ENCODE measurements around the gene HELZ2.
"Not testable (repeated sequence)": the region's sequence is repeated elsewhere in the genome, so short reads cannot be mapped to it uniquely, and the experiment has no call there.

Gene HELZ2

GRCh38 chr20:63574156-63574828 lies at the start of gene HELZ2:
Gene HELZ2 (minus strand): TSS chr20:63574239. CDS start chr20:63572385, 1,854 bp downstream.
- DNase-seq: peak; percentile 68

GRCh38 chr20:63622732-63623131 lies 48.7 kb upstream of the HELZ2 start:
- no peak for DNase-seq

- DNase-seq: no peak
Observed at GRCh38 chr20:63622096-63622495, 48.1 kb upstream of the HELZ2 start.

DNA sequence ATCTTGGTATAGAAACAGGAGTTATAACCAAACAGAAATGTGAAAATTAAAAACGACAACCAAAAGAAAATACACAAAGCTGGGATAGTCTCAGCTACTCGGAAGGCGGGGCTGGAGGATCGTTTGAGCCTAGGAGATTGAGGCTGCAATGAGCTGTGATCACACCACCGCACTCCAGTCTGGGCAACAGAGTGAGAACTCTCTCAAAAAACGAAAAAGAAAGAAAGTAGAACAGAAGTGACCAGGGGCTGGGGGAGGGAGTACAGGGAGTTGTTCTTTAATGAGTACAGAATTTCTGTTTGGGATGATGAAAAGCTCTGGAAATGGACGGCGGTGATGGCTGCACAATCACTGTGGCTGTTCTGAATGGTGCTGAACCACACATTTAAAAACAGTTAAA lies 47.0 kb upstream of the HELZ2 start:
- no peak for DNase-seq

GRCh38 chr20:63619505-63619904 lies 45.5 kb upstream of the HELZ2 start:
- no peak for DNase-seq

- no peak for DNase-seq
Observed at GRCh38 chr20:63619086-63619485, 45.0 kb upstream of the HELZ2 start.

DNA sequence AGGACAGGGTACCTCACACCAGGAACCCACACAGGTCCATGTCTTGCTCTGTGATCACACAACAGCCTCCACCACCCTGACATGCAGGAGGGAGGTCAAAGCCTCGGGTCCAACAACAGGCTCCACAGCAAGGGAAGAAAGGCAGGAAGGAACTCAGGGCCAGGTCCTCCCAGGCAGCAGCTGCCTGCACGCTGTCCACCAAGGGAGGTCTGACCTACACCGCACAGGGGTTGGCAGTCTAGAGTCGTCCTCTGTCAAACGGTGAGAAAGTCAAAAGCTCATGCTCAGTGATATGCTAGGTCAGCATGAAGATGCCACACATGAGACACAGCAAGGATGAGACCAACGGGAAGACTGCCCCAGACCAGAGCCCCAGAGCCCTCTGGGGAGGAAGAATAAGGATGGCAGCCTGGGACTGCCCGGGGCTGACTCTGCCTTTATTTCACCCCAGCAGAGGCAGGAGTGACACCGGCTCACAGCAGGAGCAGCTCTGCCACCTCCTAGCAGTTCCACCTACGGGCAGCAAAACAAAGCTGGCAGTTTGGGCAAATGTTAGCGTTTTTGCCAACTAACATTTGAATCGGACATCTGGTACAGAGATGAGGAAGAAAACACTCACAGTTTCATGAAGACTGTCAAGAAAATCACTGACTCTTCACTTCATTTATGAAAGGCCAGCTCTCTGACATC lies 44.4 kb upstream of the HELZ2 start:
- no peak for DNase-seq

GRCh38 chr20:63617876-63618265 lies 43.8 kb upstream of the HELZ2 start:
- DNase-seq: no peak

DNA sequence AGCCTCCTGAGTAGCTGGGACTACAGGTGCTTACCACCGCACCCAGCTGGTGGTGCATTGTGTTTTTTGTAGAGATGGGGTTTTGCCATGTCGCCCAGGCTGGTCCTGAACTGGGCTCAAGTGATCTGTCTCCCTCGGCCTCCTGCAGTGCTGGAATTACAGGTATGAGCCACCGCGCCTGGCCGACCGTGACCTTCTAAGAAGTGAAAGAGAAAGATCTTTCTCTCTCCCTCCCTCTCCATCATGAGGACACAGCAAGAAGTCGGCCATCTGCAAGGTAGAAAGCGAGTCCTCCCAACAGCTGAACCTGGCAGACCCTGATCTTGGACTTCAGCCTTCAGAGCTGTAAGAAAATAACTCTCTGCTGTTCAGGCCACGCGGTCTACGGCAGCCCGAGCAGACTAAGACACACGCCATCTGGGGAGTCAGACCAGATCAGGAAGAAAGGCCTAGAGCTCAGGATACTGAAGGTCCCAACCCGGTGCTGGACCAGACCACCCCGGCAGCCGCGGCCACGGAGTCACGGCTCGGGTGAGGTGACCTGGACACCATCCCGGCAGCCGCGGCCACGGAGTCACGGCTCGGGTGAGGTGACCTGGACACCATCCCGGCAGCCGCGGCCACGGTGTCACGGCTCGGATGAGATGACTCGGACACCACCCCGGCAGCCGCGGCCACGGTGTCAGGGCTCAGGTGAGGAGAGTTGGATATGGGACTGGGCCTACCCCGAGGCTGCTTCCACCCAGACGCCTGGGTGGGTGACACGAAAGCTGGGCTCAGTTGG lies 43.2 kb upstream of the HELZ2 start:
- no peak for DNase-seq

GRCh38 chr20:63613863-63614594 lies 40.0 kb upstream of the HELZ2 start:
- DNase-seq: not testable (repeated sequence)

- DNase-seq: no peak
Observed at GRCh38 chr20:63612276-63612931, 38.4 kb upstream of the HELZ2 start.

DNA sequence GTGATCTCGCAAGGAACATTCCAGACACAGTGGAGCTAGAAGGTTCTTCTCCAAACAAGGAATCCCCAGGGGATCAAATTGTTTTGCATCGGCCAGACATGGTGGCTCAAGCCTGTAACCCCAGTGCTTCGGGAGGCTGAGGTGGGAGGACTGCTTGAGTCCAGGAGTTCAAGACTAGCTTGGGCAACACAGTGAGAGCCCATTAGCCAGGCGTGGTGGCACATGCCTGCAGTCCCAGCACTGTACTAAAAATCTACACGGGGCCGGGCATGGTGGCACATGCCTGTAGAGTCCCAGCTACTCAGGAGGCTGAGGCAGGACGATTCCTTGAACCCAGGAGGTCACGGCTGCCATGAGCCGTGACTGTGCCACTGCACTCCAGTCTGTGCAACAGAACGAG lies 37.6 kb upstream of the HELZ2 start:
- no peak for DNase-seq

GRCh38 chr20:63610581-63611435 lies 36.8 kb upstream of the HELZ2 start:
- no peak for DNase-seq

DNA sequence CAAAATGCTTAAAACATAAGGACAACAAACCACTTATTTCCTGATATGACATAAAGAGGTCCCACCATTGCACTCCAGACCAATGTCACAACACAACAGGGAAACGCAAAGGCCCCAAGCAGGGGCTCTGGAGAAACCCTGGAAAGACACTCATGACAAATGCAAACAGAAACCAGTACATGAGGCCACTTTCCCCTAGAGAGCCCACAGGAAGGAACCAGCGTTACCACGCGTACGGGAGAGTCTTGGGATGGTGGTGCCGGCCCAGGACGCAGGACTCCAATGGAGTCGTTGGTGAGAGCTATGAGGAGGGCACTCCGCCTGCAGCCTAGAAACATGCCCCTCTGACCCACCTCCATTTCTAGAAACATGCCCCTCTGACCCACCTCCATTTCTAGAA lies 32.6 kb upstream of the HELZ2 start:
- no peak for DNase-seq

DNA sequence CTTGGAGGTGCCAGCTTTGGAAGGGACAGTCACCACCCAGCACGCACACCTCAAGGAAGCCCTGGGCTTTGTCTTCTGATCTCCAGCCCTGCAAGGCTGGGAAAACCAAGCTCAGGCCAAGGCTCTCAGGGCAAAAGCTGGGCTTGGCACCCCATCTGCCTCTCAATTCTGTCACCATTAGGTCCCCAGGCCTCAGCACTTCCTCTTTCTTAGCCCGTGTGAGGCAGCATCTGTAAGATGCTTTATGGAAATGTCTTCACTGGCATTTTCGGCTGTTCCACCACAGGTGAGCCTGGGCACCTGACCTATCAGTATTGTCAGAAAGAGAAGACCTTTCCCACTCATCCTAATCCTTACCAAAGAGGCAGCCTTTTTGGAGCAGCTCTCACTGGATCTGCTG lies 28.3 kb upstream of the HELZ2 start:
- DNase-seq: no peak

DNA sequence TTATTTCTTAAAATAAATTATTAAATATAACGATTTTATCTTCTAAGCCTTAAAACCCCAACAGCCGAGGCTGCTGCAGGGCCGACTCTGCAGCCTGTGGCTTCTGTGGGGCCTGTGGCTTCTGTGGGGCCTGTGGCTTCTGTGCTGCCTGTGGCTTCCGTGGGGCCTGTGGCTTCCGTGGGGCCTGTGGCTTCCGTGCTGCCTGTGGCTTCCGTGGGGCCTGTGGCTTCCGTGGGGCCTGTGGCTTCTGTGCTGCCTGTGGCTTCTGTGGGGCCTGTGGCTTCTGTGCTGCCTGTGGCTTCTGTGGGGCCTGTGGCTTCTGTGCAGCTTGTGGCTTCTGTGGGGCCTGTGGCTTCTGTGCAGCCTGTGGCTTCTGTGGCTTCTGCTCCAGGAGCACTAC lies 27.6 kb upstream of the HELZ2 start:
- DNase-seq: peak; percentile 10

- DNase-seq: no peak
Observed at GRCh38 chr20:63599396-63600050, 25.5 kb upstream of the HELZ2 start.

DNA sequence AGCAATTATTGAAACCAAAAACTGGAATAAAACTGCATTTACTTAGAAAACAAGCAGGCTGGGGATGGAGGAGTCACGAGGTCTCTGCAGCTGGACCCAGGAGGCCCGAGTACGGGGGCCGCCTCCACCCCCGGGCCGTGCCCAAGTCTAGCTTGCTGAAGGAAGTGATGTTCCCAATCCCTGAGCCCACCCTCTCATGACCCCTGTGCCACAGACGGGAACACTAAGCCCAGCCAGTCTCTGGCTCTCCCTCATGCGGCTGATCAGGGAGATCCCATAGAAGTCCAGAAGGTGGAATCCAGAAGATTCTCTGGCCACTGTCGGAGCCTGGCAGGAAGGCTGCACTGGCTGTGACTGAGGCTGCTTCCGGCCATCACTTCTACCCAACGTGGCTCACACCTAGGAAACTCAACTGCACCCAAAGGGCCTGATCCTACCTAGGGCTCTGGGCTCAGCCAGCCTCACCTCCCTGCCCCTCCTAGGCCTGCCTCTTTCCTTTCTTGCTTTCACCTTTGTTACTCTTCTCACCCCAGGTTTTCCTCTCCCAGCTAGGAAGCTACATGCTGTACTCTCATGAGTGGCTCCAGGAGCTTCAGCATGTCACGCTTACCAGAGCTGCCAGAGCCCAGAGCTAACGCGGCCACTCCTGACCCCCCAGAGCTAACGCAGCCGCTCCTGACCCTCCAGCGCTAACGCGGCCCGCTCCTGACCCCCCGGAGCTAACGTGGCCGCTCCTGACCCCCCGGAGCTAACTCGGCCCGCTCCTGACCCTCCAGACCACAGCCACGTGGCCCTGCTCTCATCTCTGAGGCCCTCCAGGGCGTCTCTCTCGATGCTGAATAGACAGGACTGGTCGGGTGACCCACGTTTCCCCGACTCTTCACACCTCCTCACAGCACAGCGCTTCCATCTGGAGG lies 24.7 kb upstream of the HELZ2 start:
- DNase-seq: no peak

GRCh38 chr20:63597651-63598478 lies 23.8 kb upstream of the HELZ2 start:
- no peak for DNase-seq

Measured in activated naive CD4-positive, alpha-beta T cell treated with Interleukin-2 at 50 U/mL for 16 hours (primary cell).